Caco-2 (cell line): Measurements from ENCODE around the gene STK32C. TPM values are rescaled to one million over a fixed set of nuclear protein-coding genes. Genes with fewer than 3 reads are reported as not detected.
A peak's percentile ranks its signal among the peaks of the same experiment; 100 is the strongest.
"Not testable (repeated sequence)": the region's sequence is repeated elsewhere in the genome, so short reads cannot be mapped to it uniquely, and the experiment has no call there.

ENCODE experiments used
- BruUV-seq: library from RNA; stranded (reverse); fragments of 400-500 nt; replicated peaks from 2 replicates; lab custom pipeline; 2021; lab: Mats Ljungman, UMichigan
- CTCF ChIA-PET: fragments of 300-600 bp; sonication (Branson Sonifier 250); formaldehyde crosslinking; loops from one replicate; lab custom pipeline; 2022; ENCODE audit warnings: antibody characterized with exemption; lab: Charles Lee
- POLR2A ChIA-PET: fragments of 300-600 bp; sonication (Branson Sonifier 250); formaldehyde crosslinking; loops from one replicate; lab custom pipeline; 2022; ENCODE audit warnings: antibody characterized with exemption; lab: Charles Lee
- DNase-seq, 2 experiments: peaks; one replicate each; pipeline versions ENCODE4 v3.0.0 to v3.0.0-alpha.2; 2020 to 2022
- H3K27me3 ChIP-seq: replicated peaks from 2 replicates; pipeline ENCODE4 v1.6.0; 2011; ENCODE audit warnings: low read length; ENCODE audit not compliant: control insufficient read depth, insufficient read depth
- H3K36me3 ChIP-seq: 2 replicates; pipeline ENCODE4 v1.5.1; 2011; ENCODE audit warnings: low read length; ENCODE audit not compliant: control insufficient read depth, insufficient read depth
- H3K4me1 ChIP-seq: fragments of 250-450 bp; sonication (Bioruptor Pico); 2 replicates; pipeline ENCODE4 v1.5.1; 2020; ENCODE audit warnings: mild to moderate bottlenecking
- H3K4me3 ChIP-seq: 2 replicates; pipeline ENCODE4 v1.5.1; 2011; ENCODE audit warnings: low read depth, mild to moderate bottlenecking, control low read depth, low read length
- H3K9me3 ChIP-seq: fragments of 250-450 bp; sonication (Bioruptor Pico); 2 replicates; pipeline ENCODE4 v1.5.1; 2020; ENCODE audit warnings: mild to moderate bottlenecking, moderate library complexity
- H3K27ac Mint-ChIP-seq: one replicate; pipeline ENCODE4 v1.8.0; 2022; ENCODE audit warnings: mixed read lengths; ENCODE audit not compliant: unreplicated experiment
- H3K27me3 Mint-ChIP-seq: one replicate; pipeline ENCODE4 v1.8.0; 2022; ENCODE audit warnings: mixed read lengths; ENCODE audit not compliant: insufficient read depth, unreplicated experiment
- H3K36me3 Mint-ChIP-seq: one replicate; pipeline ENCODE4 v1.8.0; 2022; ENCODE audit warnings: mild to moderate bottlenecking, mixed read lengths; ENCODE audit not compliant: insufficient read depth, unreplicated experiment
- H3K4me1 Mint-ChIP-seq: one replicate; pipeline ENCODE4 v1.8.0; 2022; ENCODE audit warnings: low read depth, mixed read lengths; ENCODE audit not compliant: unreplicated experiment
- H3K4me3 Mint-ChIP-seq: one replicate; pipeline ENCODE4 v1.8.0; 2022; ENCODE audit warnings: mild to moderate bottlenecking, moderate library complexity, mixed read lengths; ENCODE audit not compliant: unreplicated experiment
- H3K9me3 Mint-ChIP-seq: one replicate; pipeline ENCODE4 v1.8.0; 2022; ENCODE audit warnings: mixed read lengths; ENCODE audit not compliant: unreplicated experiment
- intact Hi-C: fragments of 100-400 bp; cut with micrococcal nuclease; formaldehyde crosslinking; loops from one replicate; pipeline ENCODE4 v1.10.0; 2022; ENCODE audit not compliant: unreplicated experiment
- total RNA-seq: library from RNA; stranded (reverse); gene quantifications from 2 replicates; pipeline ENCODE4 v1.2.3, GENCODE V29; 2022
- TF ChIP-seq, protein P1 (sequence below), 2 experiments: fragments of 200-600 bp in 1 of 2; IDR thresholded peaks; 1 replicate in 1 of 2; 2 replicates in 1 of 2; pipeline versions ENCODE4 v1.5.1 to v1.8.0; 2011 to 2022; ENCODE audit warnings: antibody characterized with exemption in 1 of 2, control low read depth in 1 of 2, inconsistent platforms in 1 of 2, low read depth in 1 of 2, low read length in 1 of 2, mild to moderate bottlenecking in 1 of 2, moderate library complexity in 1 of 2; ENCODE audit not compliant: insufficient read depth in 1 of 2, severe bottlenecking in 1 of 2, unreplicated experiment in 1 of 2

STK32C gene
- total RNA-seq, 1 experiment from 2014 or later, result 13.3 TPM

DNA sequence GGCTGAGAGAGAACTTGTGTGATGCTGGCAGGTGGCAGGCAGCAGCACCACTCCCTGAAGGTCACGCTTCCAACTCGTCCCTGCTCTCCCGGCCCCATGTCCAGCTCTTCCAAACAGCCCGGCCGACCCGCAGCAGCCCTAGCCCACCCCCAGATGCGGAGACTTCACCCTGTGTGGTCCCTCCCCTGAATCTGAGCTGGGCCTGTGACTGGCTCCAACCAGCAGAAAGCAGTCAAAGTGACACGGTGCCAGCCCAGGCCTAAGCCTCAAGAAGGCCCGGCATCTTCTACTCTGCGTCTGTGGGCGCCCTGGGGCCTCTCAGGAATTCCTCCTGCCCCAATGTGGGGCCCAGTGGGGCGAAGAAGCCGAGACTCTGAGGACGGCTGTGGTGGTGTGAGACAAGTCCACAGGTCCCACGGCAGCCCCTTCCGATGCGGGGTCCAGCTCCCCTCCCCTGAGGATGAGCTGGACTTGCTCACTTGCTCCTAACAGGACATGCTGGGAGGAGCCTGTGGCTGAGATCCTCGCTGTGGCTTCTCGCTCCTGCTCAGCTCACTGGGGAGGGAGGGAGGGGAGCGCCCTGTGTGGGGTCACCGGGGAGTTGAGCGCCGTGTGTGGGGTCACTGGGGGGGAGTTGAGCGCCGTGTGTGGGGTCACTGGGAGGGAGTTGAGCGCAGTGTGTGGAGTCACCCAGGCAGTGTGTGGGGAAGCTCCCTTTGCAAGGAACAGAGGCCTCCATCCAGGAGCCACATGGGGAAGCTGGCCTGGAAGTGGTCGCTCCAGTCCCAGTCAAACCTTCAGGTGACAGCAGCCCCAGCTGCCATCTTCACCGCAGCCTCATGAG is 9.5 kb downstream of the STK32C start:
- BruUV-seq, result no TSS peak
- no peaks in the 10 kb centered on the region for H3K36me3 Mint-ChIP-seq

DNA sequence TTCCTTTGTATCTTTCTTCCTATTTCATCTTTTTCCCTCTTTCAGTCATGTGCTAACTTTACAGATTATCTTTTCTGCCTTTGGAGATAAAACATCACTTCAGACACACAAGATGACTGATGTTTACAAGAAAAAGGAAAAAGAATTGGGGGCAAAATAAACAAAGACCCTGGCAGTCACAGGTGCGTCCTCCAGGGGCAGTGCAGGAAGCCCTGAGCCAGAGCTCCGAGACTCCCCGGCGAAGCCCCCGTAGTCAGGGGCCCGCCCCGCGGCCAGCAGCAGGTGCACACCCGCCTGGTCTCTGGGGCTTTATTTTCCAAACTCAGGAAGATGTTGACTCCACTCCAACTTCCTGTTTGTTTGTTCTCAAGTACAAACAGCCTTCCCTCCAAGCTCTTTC is 10.2 kb downstream of the STK32C start:
- no peaks in the 10 kb centered on the region for H3K4me1 ChIP-seq
- no peaks in the 10 kb centered on the region for H3K27me3 Mint-ChIP-seq
- H3K4me3 Mint-ChIP-seq, result no peak overlapping the region
- no peak overlapping the region for H3K27ac Mint-ChIP-seq
- no TSS peak for BruUV-seq
- POLR2A ChIA-PET, result no interaction called here
- no peaks in the 10 kb centered on the region for H3K9me3 Mint-ChIP-seq
- H3K36me3 ChIP-seq, result no peaks in the 10 kb centered on the region
- DNase-seq, result no peak
- H3K4me3 ChIP-seq, result no peak overlapping the region
- TF ChIP-seq, protein P1, sequence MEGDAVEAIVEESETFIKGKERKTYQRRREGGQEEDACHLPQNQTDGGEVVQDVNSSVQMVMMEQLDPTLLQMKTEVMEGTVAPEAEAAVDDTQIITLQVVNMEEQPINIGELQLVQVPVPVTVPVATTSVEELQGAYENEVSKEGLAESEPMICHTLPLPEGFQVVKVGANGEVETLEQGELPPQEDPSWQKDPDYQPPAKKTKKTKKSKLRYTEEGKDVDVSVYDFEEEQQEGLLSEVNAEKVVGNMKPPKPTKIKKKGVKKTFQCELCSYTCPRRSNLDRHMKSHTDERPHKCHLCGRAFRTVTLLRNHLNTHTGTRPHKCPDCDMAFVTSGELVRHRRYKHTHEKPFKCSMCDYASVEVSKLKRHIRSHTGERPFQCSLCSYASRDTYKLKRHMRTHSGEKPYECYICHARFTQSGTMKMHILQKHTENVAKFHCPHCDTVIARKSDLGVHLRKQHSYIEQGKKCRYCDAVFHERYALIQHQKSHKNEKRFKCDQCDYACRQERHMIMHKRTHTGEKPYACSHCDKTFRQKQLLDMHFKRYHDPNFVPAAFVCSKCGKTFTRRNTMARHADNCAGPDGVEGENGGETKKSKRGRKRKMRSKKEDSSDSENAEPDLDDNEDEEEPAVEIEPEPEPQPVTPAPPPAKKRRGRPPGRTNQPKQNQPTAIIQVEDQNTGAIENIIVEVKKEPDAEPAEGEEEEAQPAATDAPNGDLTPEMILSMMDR (IDR thresholded peaks at IDR 0.05; ENCODE audit: insufficient read depth in 1 of 2, low read depth in 1 of 2, low read length in 1 of 2, severe bottlenecking in 1 of 2, unreplicated experiment in 1 of 2), result no peak
- intact Hi-C loops, result no loop called here
- H3K4me1 Mint-ChIP-seq, result no peaks in the 10 kb centered on the region
- CTCF ChIA-PET, result no interaction called here
- H3K36me3 Mint-ChIP-seq, result no peaks in the 10 kb centered on the region
- H3K9me3 ChIP-seq, result no peaks in the 10 kb centered on the region
- H3K27me3 ChIP-seq, result no peaks in the 10 kb centered on the region

More for the DNA sequence above, 9.5 kb downstream of the STK32C start:
- Histone ChIP-seq H3K27me3 (no peaks in the 10 kb centered on the region), H3K4me3 (no peak overlapping the region), H3K4me1 (no peaks in the 10 kb centered on the region), H3K9me3 (no peaks in the 10 kb centered on the region), H3K36me3 (no peaks in the 10 kb centered on the region)
- H3K4me1 Mint-ChIP-seq, result no peaks in the 10 kb centered on the region
- POLR2A ChIA-PET, result no interaction called here
- H3K9me3 Mint-ChIP-seq, result no peaks in the 10 kb centered on the region
- CTCF ChIA-PET, result no interaction called here
- intact Hi-C loops, result no loop called here
- H3K4me3 Mint-ChIP-seq, result no peak overlapping the region
- TF ChIP-seq, protein P1 (IDR thresholded peaks at IDR 0.05; ENCODE audit: insufficient read depth in 1 of 2, low read depth in 1 of 2, low read length in 1 of 2, severe bottlenecking in 1 of 2, unreplicated experiment in 1 of 2), result no peak
- no peaks in the 10 kb centered on the region for H3K27me3 Mint-ChIP-seq
- peak in 1 of 2 experiments; percentile 31 for DNase-seq
- H3K27ac Mint-ChIP-seq, result no peak overlapping the region

DNA sequence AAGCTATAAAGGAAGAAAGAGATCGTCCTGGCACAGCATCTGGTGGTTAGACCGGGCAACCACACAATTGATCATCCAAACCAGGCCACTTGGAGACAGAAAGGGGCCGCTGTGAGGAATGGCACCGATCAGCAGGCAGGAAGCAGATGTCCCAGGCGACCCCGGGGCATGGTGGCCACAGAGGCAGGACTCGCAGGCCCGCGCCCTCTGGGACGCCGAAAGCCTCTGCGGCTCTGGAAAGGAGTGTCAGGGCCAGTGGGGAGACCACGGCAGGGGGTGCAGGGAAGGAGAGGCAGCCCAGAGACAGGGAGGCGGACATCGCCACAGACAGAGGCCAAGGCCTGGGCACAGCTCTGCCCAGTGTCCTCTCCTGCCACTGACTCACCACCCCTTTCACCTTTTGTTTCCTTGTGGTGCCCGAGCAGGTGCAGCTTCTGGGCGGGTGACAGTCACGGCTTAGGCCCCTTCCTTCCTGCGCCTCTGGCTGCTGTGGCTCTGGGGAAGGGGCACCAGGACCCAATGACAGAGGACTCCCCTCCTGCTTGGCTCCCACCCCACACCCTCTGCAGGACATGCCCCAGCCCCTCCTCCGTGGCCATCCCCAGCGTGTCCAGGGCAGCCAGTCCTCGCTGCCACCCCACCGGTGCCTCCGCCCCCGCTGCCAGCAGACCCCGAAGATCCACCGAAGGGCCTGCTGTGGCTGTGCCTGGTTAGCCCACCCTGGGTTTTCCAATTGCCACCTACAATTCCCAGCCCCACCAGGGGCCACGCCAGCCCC is 10.9 kb downstream of the STK32C start:
- H3K27me3 ChIP-seq, result no peaks in the 10 kb centered on the region
- no peaks in the 10 kb centered on the region for H3K36me3 Mint-ChIP-seq
- H3K9me3 ChIP-seq, result no peaks in the 10 kb centered on the region
- no peaks in the 10 kb centered on the region for H3K27me3 Mint-ChIP-seq
- BruUV-seq, result no TSS peak
- H3K9me3 Mint-ChIP-seq, result no peaks in the 10 kb centered on the region
- intact Hi-C loops, result no loop called here
- ChIA-PET POLR2A (no interaction called here), CTCF (no interaction called here)
- no peaks in the 10 kb centered on the region for H3K4me1 ChIP-seq
- TF ChIP-seq, protein P1 (IDR thresholded peaks at IDR 0.05; ENCODE audit: insufficient read depth in 1 of 2, low read depth in 1 of 2, low read length in 1 of 2, severe bottlenecking in 1 of 2, unreplicated experiment in 1 of 2), result no peak
- H3K4me3 ChIP-seq, result no peak overlapping the region
- H3K4me3 Mint-ChIP-seq, result no peak overlapping the region
- DNase-seq, result peak in 1 of 2 experiments; percentile 17
- H3K36me3 ChIP-seq, result no peaks in the 10 kb centered on the region
- no peak overlapping the region for H3K27ac Mint-ChIP-seq
- no peaks in the 10 kb centered on the region for H3K4me1 Mint-ChIP-seq

DNA sequence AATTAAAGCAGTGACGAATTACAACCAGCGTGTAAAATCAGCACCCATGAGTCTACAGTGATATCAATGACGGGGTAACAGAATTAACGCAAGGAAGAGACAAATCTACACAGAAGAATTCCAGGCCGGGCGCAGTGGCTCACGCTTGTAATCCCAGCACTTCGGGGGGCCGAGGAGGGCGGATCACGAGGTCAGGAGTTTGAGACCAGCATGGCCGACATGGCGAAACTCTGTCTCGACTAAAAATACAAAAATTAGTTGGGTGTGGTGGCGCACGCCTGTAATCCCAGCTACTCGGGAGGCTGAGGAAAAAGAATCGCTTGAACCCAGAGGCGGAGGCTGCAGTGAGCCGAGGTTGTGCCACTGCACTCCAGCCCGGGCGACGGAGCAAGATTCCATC is 12.3 kb downstream of the STK32C start:
- BruUV-seq, POLR2A ChIA-PET, intact Hi-C loops, H3K27ac Mint-ChIP-seq, H3K4me3 Mint-ChIP-seq, H3K27me3 Mint-ChIP-seq, H3K9me3 Mint-ChIP-seq, H3K4me1 ChIP-seq, H3K4me1 Mint-ChIP-seq, H3K9me3 ChIP-seq, H3K36me3 Mint-ChIP-seq, H3K4me3 ChIP-seq, CTCF ChIA-PET, DNase-seq, H3K36me3 ChIP-seq, H3K27me3 ChIP-seq: not testable (repeated sequence)
